Activated CD4-positive, alpha-beta T cell treated with anti-CD3 and anti-CD28 coated beads for 36 hours (primary cell): ENCODE results near the gene HS3ST5. TPM values are rescaled to one million over a fixed set of nuclear protein-coding genes. Genes with fewer than 3 reads are reported as not detected.

Experiments
- ATAC-seq: fragments of 200-7000 bp; cut with Tn5 transposase; one replicate; pipeline ENCODE4 v1.10.0; 2021; ENCODE audit warnings: mild to moderate bottlenecking, moderate library complexity
- CTCF ChIA-PET: fragments of 350-600 bp; sonication (Branson Sonifier 250); formaldehyde crosslinking; loops from one replicate; lab custom pipeline; 2021; ENCODE audit warnings: antibody characterized with exemption; lab: Charles Lee
- POLR2A ChIA-PET: fragments of 350-600 bp; sonication (Branson Sonifier 250); formaldehyde crosslinking; loops from one replicate; lab custom pipeline; 2021; ENCODE audit warnings: antibody characterized with exemption, inconsistent platforms; lab: Charles Lee
- DNase-seq: peaks from one replicate; pipeline ENCODE4 v3.0.0-alpha.2; 2020
- H3K27ac Mint-ChIP-seq: one replicate; pipeline ENCODE4 v1.8.0; 2021; ENCODE audit warnings: mixed read lengths
- H3K27me3 Mint-ChIP-seq: one replicate; pipeline ENCODE4 v1.8.0; 2021; ENCODE audit warnings: mixed read lengths
- H3K36me3 Mint-ChIP-seq: one replicate; pipeline ENCODE4 v1.8.0; 2021; ENCODE audit warnings: low read depth, mixed read lengths
- H3K4me1 Mint-ChIP-seq: one replicate; pipeline ENCODE4 v1.8.0; 2021; ENCODE audit warnings: mixed read lengths
- H3K4me3 Mint-ChIP-seq: one replicate; pipeline ENCODE4 v1.8.0; 2021; ENCODE audit warnings: mild to moderate bottlenecking, moderate library complexity, mixed read lengths
- H3K9me3 Mint-ChIP-seq: one replicate; pipeline ENCODE4 v1.8.0; 2021; ENCODE audit warnings: low read depth, mixed read lengths
- intact Hi-C, 2 experiments: fragments of 100-400 bp; cut with DNase I in 1 of 2; cut with micrococcal nuclease in 1 of 2; formaldehyde crosslinking; loops; one replicate each; pipeline versions ENCODE4 v1.14.2 to v1.15.1; 2022 to 2024; cut with DNase I, micrococcal nuclease
- total RNA-seq, 2 experiments: library from RNA; stranded (reverse); gene quantifications; one replicate each; pipeline ENCODE4 v1.2.3, GENCODE V29; 2021

The HS3ST5 gene
- total RNA-seq, 2 experiments from 2014 or later: not detected

DNA sequence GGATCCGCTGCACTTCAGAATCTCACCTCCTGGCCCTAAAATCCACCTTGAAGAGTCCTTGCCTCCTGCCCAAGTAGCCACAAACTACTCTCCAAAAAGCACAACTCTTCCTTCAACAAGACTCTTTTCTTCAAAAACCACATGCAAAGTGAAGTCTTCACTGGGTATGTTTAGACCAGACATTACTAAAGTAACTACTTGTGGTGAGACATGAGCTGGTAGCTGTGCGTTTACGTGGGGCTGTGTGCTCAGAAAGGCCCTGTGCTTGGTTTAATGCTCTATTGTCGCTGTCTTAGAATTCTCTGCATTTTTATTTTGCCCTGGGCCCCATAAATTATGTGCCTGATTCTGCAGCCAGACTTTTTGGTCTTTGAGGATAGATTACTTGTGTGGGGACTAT lies 267.5 kb downstream of the HS3ST5 start:
- ATAC-seq (no peak), DNase-seq (no peak)
- H3K4me3 Mint-ChIP-seq: no peak overlapping the region
- H3K27ac Mint-ChIP-seq: no peak overlapping the region
- H3K9me3 Mint-ChIP-seq: peaks cover 2% of the 10 kb centered on the region
- H3K27me3 Mint-ChIP-seq: no peaks in the 10 kb centered on the region
- intact Hi-C loops: no loop called here
- H3K36me3 Mint-ChIP-seq: no peaks in the 10 kb centered on the region
- ChIA-PET POLR2A (no interaction called here), CTCF (interaction anchor here (1.0 to 1.4 kb wide), 2 partner anchors 14 to 59 kb away, joined by 3 to 4 read pairs; no protein-coding TSS in a partner anchor)
- no peaks in the 10 kb centered on the region for H3K4me1 Mint-ChIP-seq

DNA sequence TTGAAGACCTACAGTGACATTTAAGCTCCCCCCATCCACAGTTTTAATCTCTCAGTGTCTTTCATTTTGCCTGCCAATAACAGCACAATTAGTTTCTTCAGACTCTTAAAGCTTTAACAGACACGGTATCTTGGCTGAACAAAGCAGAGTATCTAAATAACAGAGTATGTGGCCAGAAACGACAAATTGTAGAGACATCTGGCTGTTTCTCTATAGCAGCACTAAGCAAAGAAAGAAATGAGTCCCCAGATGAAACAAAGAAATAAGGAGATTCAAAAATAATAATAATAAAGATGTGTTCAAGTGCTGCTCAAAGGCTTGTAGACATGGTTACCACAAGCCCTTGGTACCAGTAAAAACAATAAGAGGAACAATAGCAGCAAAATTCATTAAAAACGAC lies 274.1 kb downstream of the HS3ST5 start:
- H3K27ac Mint-ChIP-seq: no peak overlapping the region
- ChIA-PET POLR2A (no interaction called here), CTCF (interaction anchor here (1.2 kb wide), 1 partner anchor 15 kb away, joined by 4 read pairs; no protein-coding TSS in a partner anchor)
- H3K36me3 Mint-ChIP-seq: no peaks in the 10 kb centered on the region
- ATAC-seq (no peak), DNase-seq (no peak)
- intact Hi-C loops: no loop called here
- peaks cover 9% of the 10 kb centered on the region for H3K27me3 Mint-ChIP-seq
- H3K4me1 Mint-ChIP-seq: no peaks in the 10 kb centered on the region
- no peak overlapping the region for H3K4me3 Mint-ChIP-seq
- peaks cover 2% of the 10 kb centered on the region for H3K9me3 Mint-ChIP-seq

DNA sequence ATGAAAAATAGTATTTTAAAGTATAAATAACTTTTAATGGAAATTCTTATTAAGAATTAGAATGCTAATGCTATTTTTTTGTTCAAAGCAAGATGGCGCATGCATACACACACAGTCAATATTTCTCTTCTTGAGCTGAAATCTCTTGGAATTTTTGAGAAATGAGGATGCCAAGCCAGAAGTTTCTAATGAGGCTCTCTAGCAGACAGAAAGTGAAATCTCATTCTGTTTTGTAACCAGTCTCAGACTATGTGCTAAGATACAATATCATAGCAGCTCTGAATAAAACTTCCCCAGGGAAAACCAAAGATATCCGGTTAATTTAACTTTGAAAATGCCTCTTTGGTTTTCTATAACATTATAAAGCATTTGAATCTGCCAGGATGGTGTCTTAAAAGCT lies 274.7 kb downstream of the HS3ST5 start:
- CTCF ChIA-PET: no interaction called here

DNA sequence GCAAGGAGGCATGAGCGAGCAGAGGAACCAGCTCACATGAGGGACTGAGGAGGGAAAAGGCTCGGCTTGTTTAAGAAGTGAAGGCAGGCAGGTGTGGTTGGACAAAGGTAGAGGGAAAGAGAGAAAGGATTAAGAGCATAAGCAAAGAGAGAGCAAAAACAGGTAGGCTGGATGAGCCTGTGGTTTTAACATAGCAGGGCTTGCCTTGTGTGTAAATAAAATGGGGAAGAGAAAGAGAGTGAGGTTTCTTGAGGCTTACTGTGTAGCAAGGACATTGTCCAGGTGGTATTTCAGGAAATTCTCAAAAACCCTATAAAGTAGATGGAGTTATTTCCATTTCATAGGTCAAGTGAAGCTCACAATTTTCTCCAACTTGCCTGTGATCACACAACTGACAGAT lies 278.0 kb downstream of the HS3ST5 start:
- Mint-ChIP-seq H3K36me3 (no peaks in the 10 kb centered on the region), H3K27ac (no peak overlapping the region), H3K27me3 (peaks cover 15% of the 10 kb centered on the region), H3K4me1 (no peaks in the 10 kb centered on the region), H3K4me3 (no peak overlapping the region), H3K9me3 (no peaks in the 10 kb centered on the region)
- CTCF ChIA-PET: interaction anchor here (0.6 to 1.5 kb wide), 4 partner anchors 8 to 1899 kb away, joined by 3 to 5 read pairs (median 4); no protein-coding TSS in a partner anchor
- POLR2A ChIA-PET: no interaction called here
- ATAC-seq (no peak), DNase-seq (no peak)
- intact Hi-C loops: no loop called here

More for the DNA sequence above, 274.7 kb downstream of the HS3ST5 start:
- no peak overlapping the region for H3K27ac Mint-ChIP-seq
- POLR2A ChIA-PET: no interaction called here
- intact Hi-C loops: no loop called here
- H3K36me3 Mint-ChIP-seq: no peaks in the 10 kb centered on the region
- H3K9me3 Mint-ChIP-seq: peaks cover 2% of the 10 kb centered on the region
- DNase-seq (no peak), ATAC-seq (no peak)
- peaks cover 9% of the 10 kb centered on the region for H3K27me3 Mint-ChIP-seq
- no peaks in the 10 kb centered on the region for H3K4me1 Mint-ChIP-seq
- H3K4me3 Mint-ChIP-seq: no peak overlapping the region

DNA sequence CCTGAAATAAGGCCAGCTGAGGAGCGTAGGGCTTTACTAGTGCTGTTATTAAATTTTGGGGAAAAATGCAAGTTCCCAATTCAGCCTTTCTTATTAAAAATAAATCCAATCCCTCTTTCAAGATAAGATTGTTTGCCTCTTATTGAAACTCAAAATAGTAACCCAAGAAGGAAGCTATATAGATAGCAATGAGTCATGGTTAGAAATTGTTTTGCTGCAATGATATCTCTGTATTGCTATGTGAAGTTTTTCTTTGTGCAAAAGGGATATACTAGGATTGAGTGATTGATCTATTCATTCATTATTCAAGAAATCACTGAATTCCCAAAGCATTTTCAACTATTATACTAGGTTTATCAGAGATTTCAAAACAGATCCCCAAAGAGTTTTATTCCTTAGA lies 278.9 kb downstream of the HS3ST5 start:
- POLR2A ChIA-PET: no interaction called here
- no peak for ATAC-seq
- H3K27ac Mint-ChIP-seq: no peak overlapping the region
- no peaks in the 10 kb centered on the region for H3K9me3 Mint-ChIP-seq
- no peaks in the 10 kb centered on the region for H3K4me1 Mint-ChIP-seq
- H3K4me3 Mint-ChIP-seq: no peak overlapping the region
- intact Hi-C loops: no loop called here
- CTCF ChIA-PET: no interaction called here
- H3K27me3 Mint-ChIP-seq: peaks cover 15% of the 10 kb centered on the region
- H3K36me3 Mint-ChIP-seq: no peaks in the 10 kb centered on the region
- no peak for DNase-seq

DNA sequence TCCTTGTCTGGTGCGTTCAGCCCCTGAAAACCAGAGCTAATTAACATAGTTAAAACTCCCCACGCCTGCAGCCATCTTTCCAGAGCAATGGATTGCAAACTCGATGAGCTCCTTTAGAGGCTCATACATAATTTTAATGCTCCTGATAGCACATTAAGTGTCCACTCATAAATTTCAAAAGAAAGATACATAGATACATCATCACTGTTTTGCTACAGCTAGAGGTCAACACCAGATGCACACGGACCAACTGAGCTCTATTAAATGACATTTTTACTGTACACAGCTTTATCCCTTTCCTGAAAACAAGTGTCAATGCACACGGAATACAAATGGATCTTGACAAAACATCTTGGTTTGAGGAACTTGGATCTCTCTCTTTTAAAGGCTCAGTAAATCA lies 280.6 kb downstream of the HS3ST5 start:
- CTCF ChIA-PET: interaction anchor here (0.6 to 0.8 kb wide), 2 partner anchors 13 to 14 kb away, joined by 3 to 4 read pairs; no protein-coding TSS in a partner anchor
- DNase-seq: no peak
- Mint-ChIP-seq H3K27me3 (peaks cover 18% of the 10 kb centered on the region), H3K36me3 (no peaks in the 10 kb centered on the region), H3K9me3 (no peaks in the 10 kb centered on the region), H3K27ac (no peak overlapping the region), H3K4me3 (no peak overlapping the region), H3K4me1 (no peaks in the 10 kb centered on the region)
- intact Hi-C loops: no loop called here
- POLR2A ChIA-PET: no interaction called here
- no peak for ATAC-seq

DNA sequence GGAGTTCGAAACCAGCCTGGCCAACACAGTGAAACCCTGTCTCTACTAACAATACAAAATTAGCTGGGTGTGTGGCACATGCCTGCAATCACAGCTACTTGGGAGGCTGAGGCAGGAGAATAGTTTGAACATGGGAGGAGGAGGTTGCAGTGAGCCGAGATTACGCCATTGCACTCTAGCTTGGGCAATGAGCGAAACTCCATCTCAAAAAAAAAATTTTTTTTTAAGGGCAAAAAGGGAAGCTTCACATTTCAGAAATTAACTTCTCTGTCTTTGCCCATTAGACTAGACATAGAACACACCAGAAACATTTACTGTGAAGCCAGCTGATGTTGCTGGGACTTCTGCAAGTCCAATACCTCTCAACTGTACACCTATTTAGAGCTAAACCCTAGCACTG lies 281.1 kb downstream of the HS3ST5 start:
- ChIA-PET POLR2A (no interaction called here), CTCF (interaction anchor here (0.6 to 0.8 kb wide), 2 partner anchors 12 to 15 kb away, joined by 3 to 4 read pairs; no protein-coding TSS in a partner anchor)
- ATAC-seq (no peak), DNase-seq (no peak)
- intact Hi-C loops: no loop called here
- H3K27me3 Mint-ChIP-seq: peaks cover 17% of the 10 kb centered on the region
- H3K36me3 Mint-ChIP-seq: no peaks in the 10 kb centered on the region
- H3K9me3 Mint-ChIP-seq: no peaks in the 10 kb centered on the region
- H3K4me3 Mint-ChIP-seq: no peak overlapping the region
- H3K27ac Mint-ChIP-seq: no peak overlapping the region
- no peaks in the 10 kb centered on the region for H3K4me1 Mint-ChIP-seq

DNA sequence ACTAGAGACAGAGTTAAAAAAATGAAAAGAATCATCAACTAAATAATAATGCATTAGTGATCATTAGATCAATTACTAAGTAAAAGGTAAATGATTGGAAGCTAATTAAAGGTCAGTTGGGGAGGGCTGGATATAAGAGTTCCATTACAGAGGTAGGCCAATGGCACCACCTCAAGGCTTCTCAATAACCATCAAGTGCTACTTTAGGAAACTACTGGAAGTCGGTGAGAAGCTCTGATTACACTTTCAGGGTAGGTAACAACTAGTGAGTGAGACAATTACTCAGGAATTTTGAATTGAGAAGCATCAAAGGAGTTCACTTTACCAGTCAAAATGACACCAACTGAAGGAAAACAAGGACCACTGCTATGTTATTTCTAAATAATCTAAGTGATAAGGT lies 281.7 kb downstream of the HS3ST5 start:
- intact Hi-C loops: no loop called here
- H3K4me1 Mint-ChIP-seq: no peaks in the 10 kb centered on the region
- DNase-seq (no peak), ATAC-seq (no peak)
- H3K27ac Mint-ChIP-seq: no peak overlapping the region
- ChIA-PET POLR2A (no interaction called here), CTCF (no interaction called here)
- H3K27me3 Mint-ChIP-seq: peaks cover 15% of the 10 kb centered on the region
- H3K9me3 Mint-ChIP-seq: no peaks in the 10 kb centered on the region
- H3K36me3 Mint-ChIP-seq: no peaks in the 10 kb centered on the region
- H3K4me3 Mint-ChIP-seq: no peak overlapping the region

DNA sequence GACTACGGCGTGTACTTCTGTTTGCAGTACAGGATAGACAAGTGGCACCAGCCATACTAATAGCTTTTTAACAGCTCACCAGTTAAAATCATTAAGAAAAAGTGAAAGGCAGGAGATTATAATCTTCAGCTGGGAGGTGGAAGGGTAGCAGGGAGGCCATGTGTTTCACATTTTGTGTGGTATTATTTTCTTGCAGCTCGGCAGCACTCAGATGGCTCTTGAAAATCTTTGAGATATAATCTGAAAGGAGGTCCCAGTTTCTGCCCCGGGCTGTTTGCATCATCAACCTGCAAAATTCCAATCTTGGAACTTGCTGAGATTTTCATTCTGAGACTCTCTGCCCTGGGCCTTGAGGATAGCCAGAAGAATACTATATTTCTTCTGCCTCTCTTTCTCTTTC lies 284.4 kb downstream of the HS3ST5 start:
- Mint-ChIP-seq H3K27ac (no peak overlapping the region), H3K4me1 (no peaks in the 10 kb centered on the region), H3K9me3 (no peaks in the 10 kb centered on the region), H3K36me3 (no peaks in the 10 kb centered on the region), H3K4me3 (no peak overlapping the region), H3K27me3 (peaks cover 9% of the 10 kb centered on the region)
- ATAC-seq (no peak), DNase-seq (no peak)
- ChIA-PET CTCF (interaction anchor here (0.9 kb wide), 1 partner anchor 36 kb away, joined by 4 read pairs; no protein-coding TSS in a partner anchor), POLR2A (no interaction called here)
- intact Hi-C loops: no loop called here

DNA sequence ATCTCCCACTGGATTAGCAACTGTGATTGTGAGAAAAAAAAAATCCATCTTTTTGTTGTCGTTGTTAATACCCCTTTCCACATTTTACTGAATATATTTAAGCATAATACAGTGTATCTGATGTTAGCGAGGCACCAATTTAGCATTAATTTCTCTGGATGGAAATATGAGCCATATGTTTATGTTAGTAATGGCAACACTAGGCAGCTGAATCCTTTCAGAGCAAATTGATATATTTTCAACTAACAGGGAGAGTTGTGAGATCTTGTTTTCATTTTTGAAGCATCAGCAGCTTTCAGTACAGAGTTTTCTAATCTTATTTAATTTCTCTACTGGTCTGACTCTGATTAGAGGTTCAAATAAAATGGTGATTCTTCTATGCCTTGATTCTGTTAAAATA lies 287.1 kb downstream of the HS3ST5 start:
- H3K9me3 Mint-ChIP-seq: no peaks in the 10 kb centered on the region
- intact Hi-C loops: no loop called here
- POLR2A ChIA-PET: no interaction called here
- H3K36me3 Mint-ChIP-seq: no peaks in the 10 kb centered on the region
- DNase-seq (no peak), ATAC-seq (no peak)
- H3K27ac Mint-ChIP-seq: no peak overlapping the region
- peaks cover 3% of the 10 kb centered on the region for H3K27me3 Mint-ChIP-seq
- no peaks in the 10 kb centered on the region for H3K4me1 Mint-ChIP-seq
- CTCF ChIA-PET: no interaction called here
- no peak overlapping the region for H3K4me3 Mint-ChIP-seq

DNA sequence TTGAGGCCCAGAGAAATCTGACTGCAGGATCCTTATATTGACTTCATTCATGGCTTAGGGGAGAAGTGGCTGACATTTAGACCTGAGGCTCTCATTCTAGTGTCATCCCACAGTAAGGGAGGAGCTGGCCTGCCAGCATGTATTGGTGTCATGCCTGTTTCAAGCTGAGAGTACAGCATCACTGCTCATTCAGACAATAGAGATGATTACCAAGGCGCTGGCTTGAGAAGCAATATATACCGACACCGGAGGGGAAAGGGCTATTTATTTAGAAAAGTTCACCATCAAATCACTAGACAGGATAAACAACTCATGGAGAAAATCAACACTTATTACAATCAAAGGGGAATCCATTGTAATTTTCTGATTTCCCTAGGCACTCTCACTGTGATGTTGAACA lies 287.5 kb downstream of the HS3ST5 start:
- ATAC-seq (no peak), DNase-seq (no peak)
- no peaks in the 10 kb centered on the region for H3K9me3 Mint-ChIP-seq
- peaks cover 3% of the 10 kb centered on the region for H3K27me3 Mint-ChIP-seq
- H3K4me1 Mint-ChIP-seq: no peaks in the 10 kb centered on the region
- intact Hi-C loops: no loop called here
- ChIA-PET CTCF (no interaction called here), POLR2A (no interaction called here)
- H3K36me3 Mint-ChIP-seq: no peaks in the 10 kb centered on the region
- no peak overlapping the region for H3K4me3 Mint-ChIP-seq
- no peak overlapping the region for H3K27ac Mint-ChIP-seq

DNA sequence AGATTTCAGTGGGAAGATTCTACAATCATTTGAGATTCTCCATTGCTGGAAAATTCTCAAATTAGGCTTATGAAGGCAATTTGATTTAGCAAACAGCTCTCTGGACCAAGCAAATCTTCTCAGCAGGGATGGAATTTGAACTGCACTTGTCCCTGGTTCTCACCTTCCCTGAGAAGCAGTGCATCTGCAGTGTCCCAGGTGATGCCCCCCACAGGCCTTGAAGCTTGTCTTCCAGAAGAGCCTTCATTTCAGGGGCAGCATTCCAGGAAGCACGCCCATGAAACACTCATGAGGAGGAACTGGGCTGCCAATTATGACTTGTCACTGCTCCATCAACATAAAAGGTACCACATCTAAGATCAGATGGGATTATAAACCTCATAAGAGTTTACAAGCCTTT lies 289.0 kb downstream of the HS3ST5 start:
- ATAC-seq (no peak), DNase-seq (no peak)
- Mint-ChIP-seq H3K27ac (no peak overlapping the region), H3K4me1 (no peaks in the 10 kb centered on the region), H3K36me3 (no peaks in the 10 kb centered on the region), H3K9me3 (no peaks in the 10 kb centered on the region), H3K27me3 (peaks cover 3% of the 10 kb centered on the region), H3K4me3 (no peak overlapping the region)
- ChIA-PET CTCF (interaction anchor here (1.3 to 1.6 kb wide), 2 partner anchors 16 to 55 kb away, joined by 3 to 4 read pairs; no protein-coding TSS in a partner anchor), POLR2A (no interaction called here)
- intact Hi-C loops: no loop called here
